HG03103 (cell line): ENCODE results near the gene BMAL1.
A peak's percentile ranks its signal among the peaks of the same experiment; 100 is the strongest.

Source experiments
- ATAC-seq: cut with Tn5 transposase; IDR thresholded peaks from one replicate; pipeline ENCODE4 v1.9.1; 2021; ENCODE audit warnings: low read depth; ENCODE audit not compliant: unreplicated experiment

The BMAL1 gene

DNA sequence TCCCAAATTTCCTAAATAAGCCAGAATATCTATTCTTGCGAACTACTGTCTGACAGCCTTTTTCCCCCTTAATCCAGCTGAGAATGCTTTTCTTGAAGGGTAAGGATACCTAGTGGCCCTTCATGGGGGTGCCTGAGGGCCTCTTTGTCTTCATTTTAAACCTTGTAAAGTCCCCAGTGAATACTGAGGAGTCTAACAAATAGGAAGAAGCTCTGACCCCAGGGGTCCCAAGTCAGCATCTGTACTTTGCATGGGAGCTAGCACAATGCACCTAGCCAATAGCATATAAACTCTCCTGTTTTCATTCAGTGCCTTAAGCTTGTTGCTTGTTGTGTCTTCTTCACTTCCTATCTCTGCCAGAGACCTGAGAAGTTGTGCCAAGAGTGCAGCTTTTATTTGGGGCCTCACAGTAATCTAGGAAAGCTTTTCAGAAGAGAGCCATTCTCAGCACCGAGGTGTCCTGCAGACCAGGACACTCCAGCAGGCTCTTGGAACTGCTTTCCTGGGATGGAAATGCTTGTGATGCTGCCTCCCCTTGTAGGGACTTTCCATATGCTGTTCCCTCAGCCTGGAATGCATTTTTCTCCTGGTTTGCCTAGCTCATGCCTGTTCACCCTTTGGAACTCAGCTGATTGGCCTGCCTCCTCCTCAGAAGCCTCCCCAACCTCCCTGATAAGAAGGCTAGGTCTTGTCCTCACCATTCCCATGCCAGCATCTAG, 37.2 kb downstream of the BMAL1 start:
- ATAC-seq, result no peak

DNA sequence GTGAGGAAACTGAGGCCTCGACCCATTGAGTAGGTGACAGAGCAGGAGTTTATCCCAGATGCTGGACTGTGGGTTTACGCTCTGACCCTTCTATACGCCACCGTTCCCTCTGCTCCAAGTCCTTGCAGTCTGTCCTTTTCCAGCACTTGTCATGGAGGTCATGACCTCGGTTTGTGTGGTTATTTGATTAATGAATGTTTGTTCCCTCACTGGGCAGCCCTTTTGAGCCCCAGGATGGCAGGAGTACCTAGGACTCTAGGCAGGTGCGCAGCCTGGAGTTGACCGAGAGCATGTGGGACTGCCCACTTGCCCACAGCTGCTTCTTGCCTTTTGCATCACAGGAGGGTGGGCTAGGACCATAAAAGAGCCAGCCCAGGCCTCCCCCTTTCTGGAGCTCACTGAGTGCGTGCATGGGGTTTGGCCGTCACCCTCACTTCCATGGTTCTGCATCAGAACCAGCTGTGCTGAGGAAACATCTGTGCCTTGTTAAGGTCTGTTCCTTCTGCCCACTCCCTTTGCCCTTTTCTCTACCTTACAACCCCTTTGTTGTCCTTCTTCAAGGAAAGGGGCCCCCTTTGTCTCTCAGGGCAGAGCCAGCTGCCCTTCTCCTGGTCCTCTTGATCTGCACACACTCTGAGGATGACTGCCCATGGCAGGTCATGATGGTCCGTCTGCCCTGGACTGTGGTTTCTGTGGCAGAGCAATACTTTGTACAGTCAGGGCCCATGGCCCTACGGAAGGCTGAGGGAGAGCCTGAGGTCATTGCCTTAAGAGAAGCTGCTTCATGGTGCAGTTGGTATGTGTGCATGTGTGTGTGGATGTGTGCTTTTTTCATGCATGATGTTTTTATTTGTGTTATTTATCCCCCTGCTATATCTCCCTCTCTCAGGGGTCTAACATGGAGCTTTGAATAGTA, 38.2 kb downstream of the BMAL1 start:
- no peak for ATAC-seq

DNA sequence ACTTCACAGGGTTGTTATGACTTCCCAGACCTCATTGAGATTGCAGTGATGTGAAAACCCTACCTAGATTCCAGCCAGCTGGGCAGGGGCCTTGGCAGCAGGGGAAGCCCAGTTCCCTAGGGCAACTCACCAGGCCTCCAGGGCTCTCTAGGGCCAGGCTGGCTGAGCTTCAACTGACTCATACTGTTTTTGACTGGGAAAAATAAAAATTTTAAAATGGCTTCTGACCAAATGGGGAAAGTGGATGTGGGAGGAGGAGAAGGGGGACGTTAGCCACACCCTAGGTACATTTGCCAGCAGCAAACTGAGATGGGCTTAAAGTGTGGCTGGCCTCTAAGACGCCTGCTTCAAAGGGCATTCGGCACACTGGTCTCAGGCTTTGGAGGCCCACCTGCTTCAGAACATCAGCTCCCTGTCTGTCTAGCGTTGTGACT, 39.0 kb downstream of the BMAL1 start:
- ATAC-seq, result no peak

DNA sequence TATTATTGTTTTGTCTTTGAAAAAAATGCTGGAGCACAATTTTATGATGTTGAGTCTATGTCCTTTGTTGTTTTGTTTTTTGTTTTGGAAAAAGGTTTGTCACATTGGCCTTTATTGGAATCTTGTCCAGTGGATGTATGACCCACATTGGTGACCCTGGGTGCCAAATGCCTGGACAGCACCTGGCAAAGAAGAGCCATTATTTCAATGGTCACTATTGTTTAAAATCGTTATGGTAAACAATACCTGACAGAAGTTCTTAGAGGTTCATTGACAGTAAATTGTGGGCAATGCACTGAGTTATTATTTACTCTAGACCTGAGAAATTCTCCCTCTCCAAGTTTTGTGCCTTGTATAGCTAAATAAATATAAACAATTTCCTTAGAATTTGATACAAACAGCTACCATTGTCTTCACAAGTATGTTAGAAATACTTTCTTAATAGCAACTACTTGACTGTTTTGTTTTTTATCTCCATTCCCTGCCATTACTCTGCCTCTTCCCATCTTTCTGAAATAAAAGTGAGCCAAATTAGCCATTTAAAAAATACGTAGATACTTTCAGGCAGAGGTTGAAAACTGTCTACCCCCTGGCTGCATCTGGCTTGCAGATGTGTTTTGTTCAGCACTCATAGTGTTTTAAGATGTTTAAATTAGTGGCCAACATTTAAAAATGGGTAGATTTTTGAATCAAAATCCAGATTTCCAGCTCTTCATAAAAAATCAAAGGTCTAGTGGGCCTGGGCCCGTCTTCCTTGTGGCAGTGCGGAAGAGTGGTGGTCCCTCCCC, 39.9 kb downstream of the BMAL1 start:
- ATAC-seq, result no peak

DNA sequence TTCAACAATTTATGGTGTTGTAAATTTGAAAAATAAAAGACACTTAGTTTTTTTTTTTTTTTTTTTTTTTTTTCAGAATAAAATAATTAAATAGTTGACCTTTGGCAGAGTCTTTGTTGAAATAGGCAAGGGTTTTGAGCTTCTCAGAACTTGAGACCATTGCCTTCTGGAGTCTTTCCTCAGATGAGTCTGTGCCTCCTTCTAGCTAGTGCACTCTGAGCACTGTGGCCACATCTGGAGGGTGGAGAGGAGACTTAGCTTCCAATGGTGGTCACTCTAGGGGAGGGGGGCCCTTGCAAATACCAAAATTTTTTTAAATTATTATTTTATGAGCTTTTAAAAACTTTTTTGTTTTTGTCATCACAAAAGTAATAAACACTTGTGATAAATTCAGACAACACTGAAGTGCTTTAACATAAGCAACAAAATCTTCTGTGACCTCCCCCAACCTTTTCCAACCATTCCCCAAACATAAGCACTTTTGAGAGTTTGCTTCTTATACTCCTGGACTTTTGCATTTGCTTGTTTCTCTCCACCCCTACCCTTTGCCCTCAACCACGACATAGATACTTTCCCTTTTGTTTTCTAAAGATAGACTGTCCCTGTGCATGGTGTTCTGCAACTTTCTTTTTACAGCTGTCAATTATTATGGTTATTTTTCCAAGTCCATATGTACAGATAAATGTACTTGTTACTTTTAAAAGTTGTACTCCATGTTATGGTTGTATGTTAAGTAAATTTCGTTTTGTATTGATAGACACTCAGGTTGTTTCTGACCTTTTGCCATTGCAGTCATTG, 41.1 kb downstream of the BMAL1 start:
- peak; percentile 75 for ATAC-seq

DNA sequence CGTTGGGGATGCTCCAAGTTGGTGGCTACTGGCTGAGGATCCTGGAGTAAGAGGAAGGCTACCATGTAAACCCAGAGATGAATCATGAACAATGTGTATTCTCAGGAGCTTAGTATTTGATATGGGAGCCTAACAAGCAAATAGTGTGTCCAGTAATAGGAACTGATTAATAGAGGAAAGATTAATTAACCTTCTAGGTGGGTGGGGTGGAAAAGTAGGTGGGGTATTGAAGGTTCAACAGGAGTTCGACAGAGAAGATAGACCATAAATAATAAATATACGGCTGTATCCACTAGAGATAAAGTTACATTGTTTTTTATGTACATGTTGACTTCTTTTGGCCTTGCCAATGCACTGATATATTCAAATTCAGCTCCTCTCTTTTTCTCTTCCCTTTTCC, 43.1 kb downstream of the BMAL1 start:
- ATAC-seq, result no peak

DNA sequence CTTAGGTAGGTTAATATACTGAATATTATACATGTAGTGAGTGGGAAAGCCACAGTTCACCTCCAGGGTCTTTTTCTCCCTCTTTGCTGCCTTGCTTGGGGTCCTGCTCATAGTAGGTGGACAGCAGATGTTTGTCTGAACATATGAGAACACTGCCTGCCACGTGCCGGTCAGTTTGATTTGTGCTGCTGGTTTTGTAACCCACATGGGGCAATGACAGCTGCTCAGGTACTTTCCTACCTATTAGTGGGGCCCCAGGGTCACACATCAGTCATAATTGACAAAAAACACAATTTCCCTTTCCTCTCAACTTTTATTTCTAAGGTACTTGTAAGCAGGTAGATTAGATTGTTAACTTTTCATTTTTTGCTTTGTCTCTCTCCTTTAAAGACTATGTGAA, 43.8 kb downstream of the BMAL1 start:
- no peak for ATAC-seq

DNA sequence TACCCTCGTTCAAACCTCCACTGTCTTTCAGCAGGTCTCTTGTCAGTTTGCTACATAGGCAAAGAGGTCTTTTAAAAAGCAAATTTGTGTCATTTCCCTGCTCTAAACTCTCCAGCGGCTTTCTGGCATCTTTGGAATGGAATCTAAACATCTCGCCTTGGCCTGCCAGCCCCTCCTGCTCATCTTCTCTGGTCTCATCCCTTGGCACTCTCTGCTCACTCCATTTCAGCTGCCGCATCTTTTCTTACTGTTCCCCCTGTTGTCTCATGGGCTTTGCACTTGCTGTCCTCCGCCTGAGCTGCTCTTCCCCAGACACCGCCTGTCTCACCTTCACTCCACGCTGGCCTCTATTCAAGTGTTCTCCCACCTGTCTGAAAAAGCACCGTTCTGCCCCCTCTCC, 46.6 kb downstream of the BMAL1 start:
- ATAC-seq, result no peak

DNA sequence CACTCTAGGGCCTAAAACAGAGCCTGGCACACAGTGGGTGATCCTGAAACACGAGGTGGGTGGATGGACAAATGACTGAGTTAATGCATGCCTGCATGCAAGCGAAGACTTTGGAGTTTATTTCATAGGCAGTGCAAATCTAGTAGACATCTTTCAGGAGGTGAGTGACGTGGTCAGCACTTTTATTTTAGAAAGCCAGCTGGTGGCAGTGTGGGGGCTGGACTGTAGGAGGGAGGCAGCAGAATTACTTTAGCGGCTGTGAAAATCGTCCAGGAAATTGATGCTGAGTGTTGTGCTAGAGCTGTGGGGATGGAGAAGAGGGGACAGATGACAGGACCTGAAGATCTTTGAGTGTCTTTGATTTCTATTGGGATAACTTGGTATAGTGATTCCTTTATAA, 47.1 kb downstream of the BMAL1 start:
- no peak for ATAC-seq

DNA sequence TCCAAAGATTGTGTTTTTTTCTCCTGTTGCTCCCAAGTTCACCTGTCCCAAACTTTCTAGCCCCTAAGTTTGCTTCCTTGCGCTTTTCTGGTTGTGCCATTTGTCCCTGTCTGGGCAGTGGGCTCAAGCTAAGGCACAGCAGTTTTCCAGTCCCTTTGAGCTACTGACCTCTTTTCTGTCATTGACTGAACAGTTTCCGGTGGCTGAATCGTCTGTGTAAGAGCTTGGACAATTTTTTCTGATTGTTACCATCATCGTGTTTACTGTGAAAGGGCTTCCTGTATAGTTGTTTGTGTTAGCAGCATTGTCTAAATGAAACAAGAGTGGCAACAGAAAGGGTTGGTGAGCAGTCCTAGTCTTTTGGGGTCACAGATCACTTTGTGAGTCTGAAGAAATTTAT, 49.8 kb downstream of the BMAL1 start:
- no peak for ATAC-seq

DNA sequence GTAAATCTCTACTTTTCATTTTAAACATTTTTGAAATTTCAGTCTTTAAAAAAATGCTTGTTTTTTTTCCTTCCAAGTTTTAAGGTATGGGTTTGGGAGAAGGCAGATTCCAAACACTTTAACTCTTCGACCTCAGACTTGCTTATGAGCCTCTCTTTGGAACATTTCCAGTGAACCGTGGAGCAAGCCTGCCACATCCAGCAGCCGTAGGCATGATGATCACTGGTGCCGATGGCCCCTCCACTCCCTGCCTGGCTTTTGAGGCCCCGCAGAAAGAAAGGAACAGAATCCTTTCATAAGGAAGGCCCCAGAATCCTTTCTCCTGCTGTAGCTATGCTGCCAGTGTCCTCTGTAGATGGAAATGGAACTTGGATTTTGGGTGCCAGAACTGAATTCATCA, 50.7 kb downstream of the BMAL1 start:
- no peak for ATAC-seq

DNA sequence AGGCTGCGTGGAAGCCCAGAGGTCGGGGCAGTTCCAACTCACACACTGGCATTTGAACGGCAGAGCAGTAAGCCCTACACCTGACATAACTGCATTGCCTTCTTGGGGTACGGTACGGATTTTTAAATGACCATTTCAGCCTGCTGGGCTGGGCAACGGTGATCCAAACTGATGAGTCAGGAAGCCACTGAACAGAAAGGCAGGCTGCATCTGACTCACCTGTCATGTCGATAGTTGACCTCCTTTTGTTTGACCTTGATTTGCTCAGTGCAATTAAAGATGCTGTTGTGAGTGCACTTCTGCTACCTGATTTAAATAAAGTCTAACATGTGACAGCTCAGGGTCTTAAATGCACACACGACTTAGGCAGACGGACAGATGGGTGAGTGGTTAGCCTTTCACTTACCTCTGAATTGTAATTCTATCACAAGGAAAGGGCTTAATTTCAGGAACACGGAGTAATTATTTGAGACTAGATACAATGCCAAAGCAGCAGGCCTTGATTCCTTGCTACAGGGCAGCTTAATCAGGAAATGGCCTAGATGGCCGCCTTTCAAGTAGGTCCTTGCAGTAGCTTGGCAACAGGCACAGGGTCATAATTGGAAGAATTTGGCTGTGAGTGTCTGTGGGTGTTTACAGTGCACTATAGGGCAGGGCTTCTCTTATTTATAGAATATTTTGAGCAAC, 52.2 kb downstream of the BMAL1 start:
- ATAC-seq, result no peak

DNA sequence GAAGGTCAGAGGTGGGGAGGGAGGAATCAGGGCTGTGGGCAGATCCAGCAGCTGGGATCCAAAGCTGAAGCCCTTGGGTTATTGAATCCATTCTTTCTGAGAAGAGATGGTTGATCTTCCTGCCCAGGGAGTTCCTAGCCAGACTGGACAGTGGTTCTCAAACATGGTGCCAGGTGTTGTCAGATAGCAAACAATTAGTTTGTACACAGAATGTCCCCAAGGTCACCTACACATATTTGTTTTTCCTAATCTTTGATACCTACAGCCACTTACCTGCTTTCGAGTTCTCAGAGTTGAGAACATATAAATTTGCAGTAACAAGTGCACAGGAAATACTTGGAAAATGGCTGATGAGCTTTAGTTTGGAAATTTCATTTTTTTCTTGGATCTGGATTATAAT, 54.5 kb downstream of the BMAL1 start:
- ATAC-seq, result no peak

DNA sequence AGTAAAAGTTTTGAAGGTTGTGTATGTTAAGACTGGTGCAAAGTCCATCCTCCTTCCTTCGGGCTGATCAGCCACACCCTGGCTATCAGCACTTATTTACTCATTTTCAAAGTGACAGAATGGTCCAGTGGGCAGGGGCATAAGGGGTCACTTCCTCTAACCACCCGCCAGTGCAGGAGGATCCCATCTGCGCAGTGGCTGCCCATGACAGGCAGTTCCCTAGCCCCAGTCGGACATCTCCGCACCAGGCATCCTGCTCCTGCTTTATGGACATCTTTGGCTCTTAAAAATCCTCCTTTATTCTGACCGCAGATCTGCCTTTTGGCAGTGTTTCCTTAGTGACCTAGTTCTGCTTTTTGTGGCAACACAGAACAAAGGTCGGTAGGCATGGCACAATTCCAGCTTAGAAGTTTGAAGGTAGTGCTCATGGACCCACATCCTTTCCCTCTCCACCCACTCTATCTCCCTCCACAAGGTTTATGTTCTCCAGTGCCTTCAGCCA, 55.9 kb downstream of the BMAL1 start:
- ATAC-seq, result no peak

DNA sequence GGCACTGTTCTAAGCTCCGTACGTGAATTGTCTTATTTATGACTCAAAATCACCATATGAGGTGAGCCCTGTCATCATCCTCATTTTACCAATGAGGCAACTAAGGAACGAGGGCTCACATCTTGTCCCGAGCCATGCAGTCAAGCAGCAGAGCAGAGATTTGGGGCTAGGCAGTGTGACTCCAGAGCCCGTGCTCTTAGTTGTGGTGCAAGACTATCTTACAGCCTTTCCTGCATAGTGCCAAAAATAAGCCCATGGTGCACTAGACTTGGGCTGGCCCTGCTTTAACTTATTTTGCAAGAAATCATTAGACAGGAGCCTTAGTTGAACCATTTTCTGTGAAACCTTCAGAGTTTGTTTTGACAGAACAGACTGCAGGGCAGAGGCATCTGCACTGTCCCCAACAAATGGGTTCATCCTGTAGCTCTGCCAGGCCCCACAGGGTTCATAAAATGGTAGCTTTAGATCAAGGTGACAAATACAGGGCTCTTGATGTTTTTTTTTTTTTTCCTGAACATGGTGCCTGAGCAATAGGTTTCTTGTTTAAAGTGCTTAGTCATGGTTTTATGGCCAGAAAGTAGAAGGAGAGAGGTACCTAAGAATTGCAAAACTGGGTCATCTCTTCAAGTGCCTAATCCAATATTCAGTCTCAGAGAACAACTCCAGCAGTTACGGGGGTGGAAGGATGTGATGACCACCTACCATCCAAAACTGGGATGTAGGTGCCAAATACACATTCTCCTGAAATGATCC, 56.6 kb downstream of the BMAL1 start:
- no peak for ATAC-seq

DNA sequence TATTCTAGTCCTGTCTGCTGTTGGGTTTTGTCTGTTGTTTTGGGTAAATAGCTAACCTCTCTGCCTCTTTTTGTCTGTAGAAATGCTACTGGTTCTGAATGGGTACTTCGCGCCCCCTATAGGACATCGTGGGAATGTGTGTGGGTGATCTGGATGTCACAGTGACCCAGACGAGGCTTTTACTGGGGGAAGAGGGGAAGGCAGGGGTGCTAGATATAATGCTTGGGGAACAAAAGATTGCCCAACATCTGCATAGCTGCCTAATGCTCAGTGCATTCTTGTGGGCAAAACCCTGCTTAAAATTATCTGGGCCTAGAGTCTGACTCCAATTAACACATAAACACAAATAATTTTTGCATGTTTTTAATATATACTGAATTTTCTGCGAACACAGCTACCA, 57.7 kb downstream of the BMAL1 start:
- ATAC-seq, result peak; percentile 42

DNA sequence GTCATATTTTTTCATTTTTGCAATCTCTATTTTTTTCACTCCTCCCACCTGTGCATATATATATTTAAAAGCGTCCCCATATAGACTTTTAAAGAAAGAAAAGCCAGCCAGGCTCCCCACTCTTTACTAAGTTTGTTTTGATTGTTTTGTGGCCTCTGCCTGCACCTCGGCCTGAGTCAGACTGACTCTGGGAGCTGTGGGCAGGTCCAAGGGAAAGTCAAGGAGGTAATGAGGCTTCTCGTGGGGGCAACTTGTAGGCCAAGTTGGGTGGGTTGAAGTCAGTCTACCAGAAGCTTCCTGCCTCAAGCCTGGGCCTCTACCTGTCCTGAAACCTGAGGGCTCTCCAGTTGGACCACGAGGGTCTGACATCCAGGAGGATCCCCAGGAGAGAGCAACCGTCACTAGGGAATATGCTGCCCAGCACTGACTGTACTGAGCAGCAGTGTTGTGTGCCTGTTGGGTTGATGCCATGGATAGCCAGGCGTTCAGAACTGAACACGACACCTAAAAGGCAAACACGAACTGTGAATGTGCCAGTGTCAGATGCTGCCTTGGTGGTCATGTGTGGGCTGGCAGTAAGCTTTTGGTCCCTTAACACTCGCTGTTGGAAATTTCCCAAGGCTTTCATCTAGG, 58.8 kb downstream of the BMAL1 start:
- ATAC-seq, result no peak

DNA sequence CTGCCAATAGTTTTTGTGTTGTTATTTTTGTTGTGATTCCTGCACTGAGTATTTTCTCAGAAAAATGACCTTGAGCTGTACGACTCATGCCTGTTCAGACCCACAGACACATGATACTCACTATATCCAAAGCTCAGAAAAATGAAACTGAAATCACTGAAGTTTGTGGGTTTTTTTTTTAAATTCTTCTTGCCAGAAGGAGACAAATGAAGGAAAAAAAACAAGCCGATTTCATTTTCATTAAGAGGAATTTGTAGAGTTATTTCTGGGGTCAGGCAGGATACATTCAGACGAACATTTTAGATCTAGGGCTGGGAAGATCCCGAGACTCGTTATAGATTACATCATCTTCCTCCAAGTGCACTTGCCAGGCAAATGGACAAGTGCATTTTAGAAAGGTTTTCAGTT, 60.4 kb downstream of the BMAL1 start:
- no peak for ATAC-seq
